AG09319 (cell line): Measurements from ENCODE around the gene TULP4.

Experiments
- DNase-seq: peaks from one replicate; pipeline ENCODE4 v3.0.0-alpha.2; 2010; ENCODE audit warnings: low read depth; ENCODE audit errors: extremely low read depth
- TF ChIP-seq, protein P1 (sequence below): IDR thresholded peaks from 2 replicates; pipeline ENCODE4 v1.5.1; 2011; ENCODE audit warnings: low read depth, mild to moderate bottlenecking, inconsistent platforms, low read length, moderate library complexity

TULP4 gene

GRCh38 chr6:158323561-158323958, 11.3 kb downstream of the TULP4 start:
- DNase-seq, result no peak
- TF ChIP-seq, protein P1, sequence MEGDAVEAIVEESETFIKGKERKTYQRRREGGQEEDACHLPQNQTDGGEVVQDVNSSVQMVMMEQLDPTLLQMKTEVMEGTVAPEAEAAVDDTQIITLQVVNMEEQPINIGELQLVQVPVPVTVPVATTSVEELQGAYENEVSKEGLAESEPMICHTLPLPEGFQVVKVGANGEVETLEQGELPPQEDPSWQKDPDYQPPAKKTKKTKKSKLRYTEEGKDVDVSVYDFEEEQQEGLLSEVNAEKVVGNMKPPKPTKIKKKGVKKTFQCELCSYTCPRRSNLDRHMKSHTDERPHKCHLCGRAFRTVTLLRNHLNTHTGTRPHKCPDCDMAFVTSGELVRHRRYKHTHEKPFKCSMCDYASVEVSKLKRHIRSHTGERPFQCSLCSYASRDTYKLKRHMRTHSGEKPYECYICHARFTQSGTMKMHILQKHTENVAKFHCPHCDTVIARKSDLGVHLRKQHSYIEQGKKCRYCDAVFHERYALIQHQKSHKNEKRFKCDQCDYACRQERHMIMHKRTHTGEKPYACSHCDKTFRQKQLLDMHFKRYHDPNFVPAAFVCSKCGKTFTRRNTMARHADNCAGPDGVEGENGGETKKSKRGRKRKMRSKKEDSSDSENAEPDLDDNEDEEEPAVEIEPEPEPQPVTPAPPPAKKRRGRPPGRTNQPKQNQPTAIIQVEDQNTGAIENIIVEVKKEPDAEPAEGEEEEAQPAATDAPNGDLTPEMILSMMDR, result no peak

- TF ChIP-seq, protein P1, result no peak
- no peak for DNase-seq
These were observed 11.9 kb downstream of the TULP4 start for GRCh38 chr6:158324136-158324535.

GRCh38 chr6:158327211-158327610, 14.9 kb downstream of the TULP4 start:
- TF ChIP-seq, protein P1, result no peak
- DNase-seq, result no peak

DNA sequence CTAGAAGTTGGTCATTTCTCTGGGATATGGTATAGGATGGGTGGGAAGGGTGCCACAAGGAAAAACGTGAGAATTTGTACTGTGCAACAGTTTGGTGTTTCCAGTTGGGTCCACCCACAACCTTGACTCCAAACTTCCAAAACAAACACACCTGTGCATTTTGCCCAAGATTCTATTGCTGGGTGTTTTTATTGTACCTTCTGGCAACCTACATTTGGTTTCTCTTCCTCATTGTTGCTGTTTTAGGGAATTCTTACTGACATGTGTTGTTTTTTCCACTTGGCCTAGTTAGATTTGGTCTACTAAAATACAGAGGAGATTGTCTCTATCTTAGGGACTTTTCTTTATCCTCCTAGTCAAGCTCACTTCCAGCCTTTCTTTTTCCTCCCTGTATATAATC, 16.7 kb downstream of the TULP4 start:
- TF ChIP-seq, protein P1, result no peak
- no peak for DNase-seq

DNA sequence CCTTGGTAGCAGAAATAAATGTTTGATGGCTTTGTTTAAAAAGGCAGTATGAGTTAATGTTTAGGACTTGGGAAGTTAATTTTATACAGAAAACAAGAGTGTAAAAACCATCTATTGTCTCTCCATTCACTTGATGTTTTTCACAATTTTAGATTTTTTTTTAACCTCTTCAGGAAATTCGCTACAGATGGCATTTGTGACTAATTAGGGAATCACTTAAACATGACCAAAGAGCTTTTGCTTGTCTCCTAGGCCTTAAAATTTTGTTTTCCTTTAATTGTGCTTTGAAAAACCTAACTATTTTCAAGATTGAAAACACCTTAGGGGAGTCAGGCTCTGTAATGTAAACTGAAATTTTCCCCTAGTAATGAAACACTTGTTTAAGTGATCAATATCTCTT, 17.3 kb downstream of the TULP4 start:
- TF ChIP-seq, protein P1, result no peak
- no peak for DNase-seq

GRCh38 chr6:158330016-158330415, 17.8 kb downstream of the TULP4 start:
- DNase-seq, result no peak
- TF ChIP-seq, protein P1, result no peak

DNA sequence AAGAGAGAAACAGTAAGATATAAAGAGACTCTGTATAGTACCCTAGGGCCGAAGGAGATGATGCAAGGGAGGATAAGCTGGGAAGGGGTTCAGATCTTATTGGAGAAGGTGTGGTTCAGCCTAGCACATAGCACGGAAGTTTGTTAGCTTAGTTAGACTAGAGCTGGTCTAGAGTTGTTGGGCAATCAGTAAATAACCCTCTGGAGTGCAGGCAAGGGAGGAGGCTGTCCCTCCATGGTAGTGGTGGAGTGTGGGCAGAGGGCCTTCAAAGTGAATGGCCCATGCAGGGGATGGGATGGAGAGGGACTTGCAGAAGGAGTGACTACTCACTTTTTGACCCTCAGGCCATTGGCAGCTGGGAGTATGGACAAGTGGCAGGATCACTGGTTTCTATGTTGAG, 20.0 kb downstream of the TULP4 start:
- TF ChIP-seq, protein P1, result no peak

More for the DNA sequence above, 20.0 kb downstream of the TULP4 start:
- DNase-seq, result no peak
